Neural cell (in vitro differentiated cells): ENCODE measurements around the gene RTN4RL1. TPM values are rescaled to one million over a fixed set of nuclear protein-coding genes. Genes with fewer than 3 reads are reported as not detected.

Experiments used
- H2AFZ ChIP-seq: fragments of 200-600, 300-800 bp; sonication (generic), shearing (Covaris generic); 2 replicates; pipeline ENCODE4 v1.6.0; 2014; ENCODE audit warnings: low read depth, mild to moderate bottlenecking, antibody characterized with exemption, low read length, moderate library complexity
- H3F3A ChIP-seq: fragments of 200-600 bp; shearing (Covaris generic); 2 replicates; pipeline ENCODE4 v1.6.1; 2016; ENCODE audit warnings: mild to moderate bottlenecking, moderate library complexity, mixed read lengths, antibody characterized with exemption, low read length; ENCODE audit not compliant: insufficient read depth, poor library complexity, severe bottlenecking
- H3K27ac ChIP-seq: fragments of 200-600, 300-800 bp; sonication (generic), shearing (Covaris generic); 2 replicates; pipeline ENCODE4 v1.5.1; 2014; ENCODE audit warnings: mild to moderate bottlenecking, low read length, moderate library complexity
- H3K27me3 ChIP-seq: fragments of 300-800, 200-600 bp; sonication (generic), shearing (Covaris generic); 2 replicates; pipeline ENCODE4 v1.6.0; 2014; ENCODE audit warnings: mild to moderate bottlenecking, low read depth, low read length, moderate library complexity; ENCODE audit not compliant: insufficient read depth
- H3K36me3 ChIP-seq: fragments of 300-800, 200-600 bp; sonication (generic), shearing (Covaris generic); 2 replicates; pipeline ENCODE4 v1.5.1; 2014; ENCODE audit warnings: mild to moderate bottlenecking, antibody characterized with exemption, low read length, moderate library complexity; ENCODE audit not compliant: insufficient read depth
- H3K4me2 ChIP-seq: fragments of 300-800, 200-600 bp; sonication (generic), shearing (Covaris generic); 2 replicates; pipeline ENCODE4 v1.6.0; 2014; ENCODE audit warnings: mild to moderate bottlenecking, low read length
- H3K4me3 ChIP-seq: fragments of 300-800, 200-600 bp; sonication (generic), shearing (Covaris generic); 2 replicates; pipeline ENCODE4 v1.5.1; 2014; ENCODE audit warnings: mild to moderate bottlenecking, low read length, moderate library complexity
- H3K79me2 ChIP-seq: fragments of 200-600 bp; shearing (Covaris generic); replicated peaks from 2 replicates; pipeline ENCODE4 v1.6.0; 2014; ENCODE audit warnings: mild to moderate bottlenecking, low read length, moderate library complexity; ENCODE audit not compliant: insufficient read depth
- H3K9ac ChIP-seq: fragments of 300-800, 200-600 bp; sonication (generic), shearing (Covaris generic); 2 replicates; pipeline ENCODE4 v1.6.1; 2016; ENCODE audit warnings: mild to moderate bottlenecking, low read length, mixed read lengths
- H3K9me2 ChIP-seq: fragments of 200-600 bp; shearing (Covaris generic); 2 replicates; pipeline ENCODE4 v1.6.1; 2016; ENCODE audit warnings: mild to moderate bottlenecking, low read length, mixed read lengths; ENCODE audit not compliant: insufficient read depth
- H3K9me3 ChIP-seq: fragments of 200-600, 300-800 bp; sonication (generic), shearing (Covaris generic); 2 replicates; pipeline ENCODE4 v1.6.1; 2016; ENCODE audit warnings: mild to moderate bottlenecking, mixed run types, low read length, moderate library complexity, mixed read lengths
- H4K20me1 ChIP-seq: fragments of 200-600 bp; shearing (Covaris generic); 2 replicates; pipeline ENCODE4 v1.6.1; 2016; ENCODE audit warnings: mild to moderate bottlenecking, mixed run types; ENCODE audit not compliant: insufficient read depth
- EP300 ChIP-seq: fragments of 450-650 bp; conservative IDR thresholded peaks from 2 replicates; pipeline ENCODE4 v1.6.1; 2014; ENCODE audit warnings: antibody characterized with exemption, mild to moderate bottlenecking, moderate library complexity; ENCODE audit not compliant: poor library complexity, severe bottlenecking
- EZH2 ChIP-seq: fragments of 200-600, 300-800 bp; shearing (Covaris generic), sonication (generic); IDR thresholded peaks from 2 replicates; pipeline ENCODE4 v1.6.1; 2014; ENCODE audit warnings: antibody characterized with exemption, low read length, borderline replicate concordance, mild to moderate bottlenecking; ENCODE audit not compliant: insufficient read depth, poor library complexity, severe bottlenecking
- MXI1 ChIP-seq: fragments of 450-650 bp; conservative IDR thresholded peaks from 2 replicates; pipeline ENCODE4 v1.6.1; 2014; ENCODE audit warnings: antibody characterized with exemption, mild to moderate bottlenecking; ENCODE audit not compliant: poor library complexity, severe bottlenecking
- POLR2AphosphoS5 ChIP-seq: IDR thresholded peaks from 2 replicates; pipeline ENCODE4 v1.6.1; 2012
- RAD21 ChIP-seq: fragments of 450-650 bp; conservative IDR thresholded peaks from 2 replicates; pipeline ENCODE4 v1.6.1; 2014; ENCODE audit warnings: antibody characterized with exemption, mild to moderate bottlenecking, moderate library complexity
- REST ChIP-seq: IDR thresholded peaks from 2 replicates; pipeline ENCODE4 v1.6.1; 2012; ENCODE audit warnings: borderline replicate concordance
- SMC3 ChIP-seq: fragments of 450-650 bp; conservative IDR thresholded peaks from 2 replicates; pipeline ENCODE4 v1.6.1; 2014; ENCODE audit warnings: antibody characterized with exemption, mild to moderate bottlenecking, moderate library complexity; ENCODE audit not compliant: poor library complexity
- TAF1 ChIP-seq: IDR thresholded peaks from 2 replicates; pipeline ENCODE4 v1.6.1; 2012; ENCODE audit warnings: low read depth
- polyA plus RNA-seq: library from polyadenylated mRNA; depleted of rRNA; stranded (reverse); fragments of >200 nt; gene quantifications from 2 replicates; pipeline ENCODE4 v1.2.3, GENCODE V29; 2014
- TF ChIP-seq, protein P1 (sequence below): fragments of 450-650 bp; IDR thresholded peaks from 2 replicates; pipeline ENCODE4 v1.5.1; 2014; ENCODE audit warnings: antibody characterized with exemption, mild to moderate bottlenecking, moderate library complexity; ENCODE audit not compliant: poor library complexity, severe bottlenecking

Gene RTN4RL1
- polyA plus RNA-seq, 1 donor from 2014 or later: 8.1 TPM

GRCh38 chr17:1997927-1998742 is 27.0 kb downstream of the RTN4RL1 start:
- Histone ChIP-seq H3K4me3 (no peak overlapping the region), H3K36me3 (no peaks in the 10 kb centered on the region), H3F3A (no peaks in the 10 kb centered on the region), H3K9ac (no peak overlapping the region), H3K9me3 (no peaks in the 10 kb centered on the region), H4K20me1 (no peaks in the 10 kb centered on the region), H3K79me2 (no peaks in the 10 kb centered on the region), H2AFZ (no peak overlapping the region), H3K27me3 (no peaks in the 10 kb centered on the region), H3K9me2 (no peaks in the 10 kb centered on the region), H3K27ac (no peak overlapping the region), H3K4me2 (no peak overlapping the region)
- no peak for TF ChIP-seq MXI1
- TF ChIP-seq, protein P1, sequence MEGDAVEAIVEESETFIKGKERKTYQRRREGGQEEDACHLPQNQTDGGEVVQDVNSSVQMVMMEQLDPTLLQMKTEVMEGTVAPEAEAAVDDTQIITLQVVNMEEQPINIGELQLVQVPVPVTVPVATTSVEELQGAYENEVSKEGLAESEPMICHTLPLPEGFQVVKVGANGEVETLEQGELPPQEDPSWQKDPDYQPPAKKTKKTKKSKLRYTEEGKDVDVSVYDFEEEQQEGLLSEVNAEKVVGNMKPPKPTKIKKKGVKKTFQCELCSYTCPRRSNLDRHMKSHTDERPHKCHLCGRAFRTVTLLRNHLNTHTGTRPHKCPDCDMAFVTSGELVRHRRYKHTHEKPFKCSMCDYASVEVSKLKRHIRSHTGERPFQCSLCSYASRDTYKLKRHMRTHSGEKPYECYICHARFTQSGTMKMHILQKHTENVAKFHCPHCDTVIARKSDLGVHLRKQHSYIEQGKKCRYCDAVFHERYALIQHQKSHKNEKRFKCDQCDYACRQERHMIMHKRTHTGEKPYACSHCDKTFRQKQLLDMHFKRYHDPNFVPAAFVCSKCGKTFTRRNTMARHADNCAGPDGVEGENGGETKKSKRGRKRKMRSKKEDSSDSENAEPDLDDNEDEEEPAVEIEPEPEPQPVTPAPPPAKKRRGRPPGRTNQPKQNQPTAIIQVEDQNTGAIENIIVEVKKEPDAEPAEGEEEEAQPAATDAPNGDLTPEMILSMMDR: no peak
- TF ChIP-seq RAD21: no peak
- no peak for TF ChIP-seq EP300
- TF ChIP-seq SMC3: no peak
- no peak for TF ChIP-seq REST

- Histone ChIP-seq H4K20me1 (no peaks in the 10 kb centered on the region), H3K27me3 (no peaks in the 10 kb centered on the region), H3F3A (no peaks in the 10 kb centered on the region), H3K36me3 (no peaks in the 10 kb centered on the region), H3K9ac (no peak overlapping the region), H3K9me3 (no peaks in the 10 kb centered on the region), H3K4me3 (no peak overlapping the region), H2AFZ (no peak overlapping the region), H3K9me2 (no peaks in the 10 kb centered on the region), H3K4me2 (no peak overlapping the region), H3K79me2 (no peaks in the 10 kb centered on the region), H3K27ac (peak overlapping the region; percentile 20)
- no peak for TF ChIP-seq SMC3
- TF ChIP-seq REST: no peak
- TF ChIP-seq MXI1: no peak
- TF ChIP-seq EZH2: no peak
- no peak for TF ChIP-seq RAD21
- TF ChIP-seq EP300: no peak
- TF ChIP-seq TAF1: no peak
- no peak for TF ChIP-seq POLR2AphosphoS5
- TF ChIP-seq, protein P1: no peak
Measured at GRCh38 chr17:1997289-1997926, 27.7 kb downstream of the RTN4RL1 start.
